Stimulated activated CD8-positive, alpha-beta memory T cell treated with anti-CD3 and anti-CD28 coated beads, Interleukin-7, amount 100 ng/mL, for 4 hours (primary cell): ENCODE measurements around the gene GRM8.
A peak's percentile ranks its signal among the peaks of the same experiment; 100 is the strongest.
"Not testable (repeated sequence)": the region's sequence is repeated elsewhere in the genome, so short reads cannot be mapped to it uniquely, and the experiment has no call there.

Source experiments
- DNase-seq, 2 donors: peaks; one replicate each; pipeline ENCODE4 v3.0.0-alpha.2; 2020; ENCODE audit warnings: low read depth in 2 of 2

The GRM8 gene

DNA sequence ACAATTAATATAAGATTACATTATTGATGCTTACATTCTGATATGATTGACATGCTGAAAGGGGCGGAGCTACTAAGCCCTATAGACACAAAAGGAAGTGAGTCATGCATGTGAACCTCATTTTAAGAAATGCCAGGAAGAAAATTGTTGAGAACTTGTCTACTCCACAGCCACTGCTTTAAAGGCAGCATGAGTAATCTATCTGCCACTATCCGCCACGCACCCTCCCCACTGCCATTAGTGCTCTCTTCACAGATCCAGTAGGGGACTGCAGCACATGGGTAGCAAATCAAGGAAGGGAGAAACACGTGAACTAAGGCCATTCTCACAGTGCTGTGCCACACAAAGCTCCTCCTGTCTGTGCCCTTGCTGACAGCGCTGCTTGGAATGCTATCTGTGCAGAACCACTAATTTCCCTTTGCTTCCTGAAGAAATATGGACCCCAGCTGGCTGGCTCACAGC lies 524.8 kb downstream of the GRM8 start:
- DNase-seq, result no peak

DNA sequence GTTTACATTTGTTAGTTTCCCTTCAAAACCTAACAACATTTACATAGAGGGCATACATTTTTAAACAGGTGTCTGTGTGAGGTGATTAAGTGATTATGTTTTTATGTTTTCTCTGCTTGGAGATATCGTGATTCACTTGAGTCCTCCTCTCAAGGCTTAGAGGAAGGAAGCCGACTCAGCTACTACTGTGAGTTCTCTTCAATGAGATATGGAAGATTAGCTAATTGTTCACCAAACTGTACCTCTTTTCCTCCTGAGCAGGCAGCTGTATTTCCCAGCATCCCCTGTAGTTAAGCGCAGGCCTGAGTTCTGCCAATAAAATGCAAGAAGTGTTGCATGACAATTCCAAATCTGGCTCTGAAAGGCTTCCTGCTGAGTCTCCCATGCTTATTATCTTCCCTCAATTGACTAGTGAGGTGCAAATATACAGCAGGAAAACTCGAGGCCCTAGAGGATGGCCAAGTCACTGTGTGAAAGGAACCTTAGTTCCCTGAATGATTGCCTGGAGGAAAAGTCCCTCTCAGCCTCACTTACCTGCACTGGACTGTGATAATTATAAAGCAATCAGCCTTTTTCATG lies 528.7 kb downstream of the GRM8 start:
- no peak for DNase-seq

DNA sequence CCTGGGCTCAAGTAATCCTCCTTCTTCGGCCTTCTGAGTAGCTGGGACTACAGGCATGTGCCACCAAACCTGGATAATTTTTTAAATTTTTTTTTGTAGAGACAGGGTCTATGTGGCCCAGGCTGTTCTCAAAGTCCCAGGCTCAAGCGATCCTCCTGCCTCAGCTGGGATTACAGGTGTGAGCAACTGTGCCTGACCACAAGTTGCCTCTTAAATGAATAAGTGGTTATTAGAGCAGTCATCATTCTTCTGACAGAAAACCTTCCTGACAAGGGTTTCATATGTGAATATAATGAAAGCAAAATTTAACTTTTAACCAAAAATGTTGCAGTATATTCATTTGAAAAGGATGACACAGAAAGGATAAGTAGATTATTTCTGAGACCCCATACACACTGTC lies 532.5 kb downstream of the GRM8 start:
- DNase-seq, result no peak

DNA sequence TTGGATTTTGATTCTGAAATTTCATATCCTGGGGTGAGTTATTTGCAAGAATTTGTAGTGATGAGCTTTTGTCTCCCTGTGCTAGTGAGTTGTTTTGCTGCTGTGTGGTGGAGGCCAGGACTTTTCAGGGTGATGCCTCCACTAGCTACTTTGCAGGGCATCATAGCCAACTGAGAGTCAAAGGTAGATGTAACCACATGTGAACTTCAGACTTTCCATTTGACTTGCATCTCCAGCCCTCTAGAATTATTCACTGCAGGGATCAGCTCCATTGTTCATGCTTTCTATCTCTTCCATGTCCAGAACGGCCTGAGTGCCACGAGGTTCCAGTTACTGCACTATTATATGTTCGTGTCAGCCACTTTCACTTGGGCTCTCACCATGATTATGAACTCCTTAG lies 534.3 kb downstream of the GRM8 start:
- no peak for DNase-seq

DNA sequence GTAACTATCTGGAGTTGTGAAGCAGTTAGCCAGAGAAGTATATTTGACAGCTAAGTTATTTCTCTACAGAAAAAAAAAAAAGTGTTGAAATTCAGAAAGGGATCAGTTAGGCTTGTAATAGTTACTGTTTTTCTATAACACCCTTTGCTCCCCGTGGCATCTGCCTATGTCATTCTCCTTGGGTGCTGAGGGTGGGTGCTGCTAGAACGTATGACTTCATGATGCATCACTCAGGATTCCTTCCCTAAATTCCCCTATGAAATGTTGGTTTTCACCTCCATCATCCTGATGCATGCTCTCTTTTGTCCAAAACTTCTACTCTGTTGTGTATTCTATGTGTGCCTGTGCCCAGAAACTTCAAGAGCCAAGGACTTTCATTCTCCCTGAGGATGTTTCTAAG lies 536.4 kb downstream of the GRM8 start:
- no peak for DNase-seq

DNA sequence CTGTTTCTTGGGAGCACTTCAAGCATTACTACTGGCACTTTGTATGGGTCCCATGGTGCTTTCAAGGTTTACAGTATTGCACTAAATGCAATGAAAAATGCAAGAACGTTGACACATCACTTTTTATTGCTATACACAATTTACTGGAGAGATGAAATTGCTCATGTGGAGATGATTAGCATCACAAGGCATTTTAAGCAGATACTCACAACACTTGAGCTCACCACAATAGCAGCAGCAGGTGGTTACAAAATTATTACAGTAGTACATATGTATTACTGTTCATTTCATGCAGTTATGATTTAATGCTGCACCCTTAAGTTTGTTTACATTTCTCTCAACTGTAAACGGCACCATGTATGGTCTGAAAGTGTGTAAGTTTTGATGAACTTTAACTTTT lies 537.7 kb downstream of the GRM8 start:
- DNase-seq, result no peak

DNA sequence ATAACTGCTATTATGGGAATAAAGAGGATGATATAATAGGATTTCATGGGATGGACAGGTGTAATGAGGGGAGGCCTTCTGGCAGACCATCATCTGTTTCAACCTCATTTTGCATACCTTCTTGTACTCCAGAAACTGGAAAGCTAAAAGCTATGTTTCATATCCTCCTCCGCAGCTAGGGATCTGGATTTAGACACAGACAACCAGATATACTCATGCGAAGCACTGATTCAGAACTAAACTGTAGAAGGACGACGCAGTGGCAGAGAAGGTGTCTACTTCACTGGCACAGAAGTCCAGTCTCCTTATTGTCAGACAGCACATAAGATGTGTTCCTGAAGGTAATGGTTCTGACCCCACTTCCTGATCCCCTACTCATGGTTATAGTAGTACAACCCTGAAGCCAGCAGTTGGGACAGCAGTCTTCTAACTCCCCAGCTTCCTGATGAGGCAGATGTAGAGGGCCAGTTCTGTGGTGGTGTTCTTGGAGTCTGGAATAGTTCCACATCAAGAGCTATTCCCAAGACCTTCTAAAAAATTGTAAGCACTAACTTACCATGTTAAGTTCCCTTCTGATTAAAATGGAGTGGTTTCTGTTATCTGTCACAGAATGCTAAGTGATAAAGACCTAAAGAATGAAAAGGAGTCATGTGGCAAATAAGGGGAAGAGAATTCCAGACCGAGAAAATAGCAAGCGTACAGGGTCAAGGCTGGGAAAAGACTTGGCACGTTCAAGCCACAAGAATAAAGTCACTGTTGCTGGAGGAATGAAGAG lies 550.3 kb downstream of the GRM8 start:
- no peak for DNase-seq

DNA sequence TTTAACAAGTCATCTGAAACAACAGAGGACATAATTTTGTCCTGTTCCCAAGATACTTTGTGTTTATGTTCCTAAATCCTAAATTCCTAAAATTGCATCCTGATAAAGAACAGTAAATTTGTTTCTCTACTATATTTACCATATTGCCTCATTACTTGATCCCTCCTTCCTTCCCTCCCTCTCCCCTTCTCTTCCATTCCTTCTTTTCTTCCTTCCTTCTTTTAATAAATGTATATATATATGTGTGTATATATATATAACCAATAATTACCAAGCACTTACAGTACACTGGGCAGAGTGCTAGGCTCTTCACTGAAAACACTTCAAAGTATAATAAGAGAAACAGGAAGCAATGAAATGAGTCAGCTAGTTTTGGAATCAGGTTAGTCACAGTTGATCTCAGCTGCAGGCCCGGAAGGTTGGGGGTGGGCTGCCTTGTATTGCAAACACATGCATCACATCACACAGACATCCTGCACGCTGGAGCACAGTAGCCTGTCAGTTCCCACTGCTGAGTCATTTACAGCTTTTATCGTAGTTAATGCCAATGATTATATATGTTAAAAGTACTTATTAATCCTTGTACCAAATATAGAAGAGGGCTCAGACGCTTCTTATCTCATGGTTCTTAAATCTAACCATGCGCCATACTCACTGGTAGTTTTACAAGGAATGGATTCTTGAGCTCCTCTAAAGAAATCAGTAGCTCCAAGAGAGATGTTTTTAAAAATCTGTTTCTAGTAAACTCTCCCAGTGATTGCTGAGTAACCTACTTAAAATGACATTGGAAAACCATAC lies 551.7 kb downstream of the GRM8 start:
- peak; percentile 20 to 27 for DNase-seq

DNA sequence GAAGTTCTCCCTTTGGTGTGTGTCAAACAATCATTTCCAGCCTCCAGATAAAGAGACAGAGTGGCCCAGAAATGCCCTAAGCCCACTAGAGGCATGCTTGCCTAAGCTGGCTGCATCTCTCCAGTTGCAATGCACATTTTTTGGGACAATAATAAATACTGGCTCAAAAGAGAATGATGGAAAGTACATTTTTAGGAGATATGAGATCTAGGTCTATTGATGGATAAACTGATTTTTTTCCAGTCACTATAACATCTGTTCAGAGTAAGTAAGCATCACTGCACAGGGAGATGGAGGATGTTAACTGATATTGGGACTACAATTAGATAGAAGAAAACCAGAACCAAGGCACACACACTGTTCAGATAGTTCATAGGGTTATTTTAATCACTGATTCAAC lies 553.0 kb downstream of the GRM8 start:
- no peak for DNase-seq

DNA sequence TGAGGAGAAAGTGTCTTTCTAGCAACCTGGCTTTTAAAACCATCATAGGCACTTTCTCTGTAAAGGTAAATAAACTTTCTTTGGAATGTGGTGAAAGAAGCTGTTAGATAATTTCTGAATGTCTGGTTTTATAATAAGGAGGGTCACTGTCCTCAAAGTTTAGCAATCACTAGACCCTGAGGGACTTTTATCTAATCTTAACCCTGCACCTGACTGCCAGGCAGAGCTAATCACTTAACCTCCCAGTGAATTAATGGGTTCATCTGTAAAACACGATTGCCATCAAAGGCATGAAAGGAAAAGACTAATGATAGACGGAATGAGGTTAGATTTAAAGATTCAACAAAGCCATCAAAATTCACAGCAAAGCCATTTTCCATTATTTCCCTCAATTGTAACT lies 553.8 kb downstream of the GRM8 start:
- no peak for DNase-seq

DNA sequence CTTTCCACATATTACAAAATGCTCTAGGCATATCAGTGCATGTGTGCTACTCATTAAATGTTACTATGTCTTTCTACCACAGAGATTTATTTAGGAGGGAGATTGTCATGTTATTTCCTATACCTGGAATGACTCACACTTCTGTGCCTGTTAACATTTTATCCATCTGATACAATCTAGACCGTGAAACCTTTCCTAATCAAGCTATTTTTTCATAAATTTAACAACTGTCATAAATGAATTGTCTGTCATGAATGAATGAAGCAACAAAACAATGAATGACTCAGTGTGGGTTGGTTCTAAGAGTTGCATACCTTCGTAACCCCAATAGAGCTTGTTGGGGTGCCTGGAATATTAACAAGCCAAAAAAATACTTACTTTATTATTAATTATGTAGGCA lies 554.3 kb downstream of the GRM8 start:
- no peak for DNase-seq

DNA sequence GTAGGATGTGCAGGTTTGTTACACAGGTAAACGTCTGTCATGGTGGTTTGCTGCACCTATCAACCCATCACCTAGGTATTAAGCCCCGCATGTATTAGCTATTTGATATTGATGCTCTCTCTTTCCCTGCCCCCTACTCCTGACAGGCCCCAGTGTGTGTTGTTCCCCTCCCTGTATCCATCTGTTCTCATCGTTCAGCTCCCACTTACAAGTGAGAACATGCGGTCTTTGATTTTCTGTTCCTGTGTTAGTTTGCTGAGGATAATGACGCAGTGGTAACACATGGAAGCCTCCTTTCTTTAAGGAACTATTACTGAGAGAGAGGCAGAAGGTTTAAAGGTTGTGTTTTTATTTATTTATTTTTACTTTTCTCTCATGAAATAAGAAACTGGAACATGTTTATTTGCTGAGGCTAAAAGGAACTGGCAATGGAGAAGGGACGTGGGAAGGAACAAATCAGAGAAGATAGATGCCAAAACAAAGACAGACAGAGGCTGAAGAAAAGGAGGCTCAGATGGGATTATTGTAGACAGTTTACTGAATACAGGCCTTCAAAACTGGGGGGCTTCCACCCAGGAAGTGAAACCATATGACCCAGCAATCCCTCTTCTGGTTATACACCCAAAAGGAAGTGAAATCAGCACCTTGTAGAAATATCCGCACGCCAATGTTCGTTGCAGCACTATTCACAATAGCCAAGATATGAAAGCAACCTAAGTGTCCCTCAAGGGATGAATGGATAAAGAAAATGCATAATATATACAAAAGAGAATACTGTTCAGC lies 556.3 kb downstream of the GRM8 start:
- no peak for DNase-seq

DNA sequence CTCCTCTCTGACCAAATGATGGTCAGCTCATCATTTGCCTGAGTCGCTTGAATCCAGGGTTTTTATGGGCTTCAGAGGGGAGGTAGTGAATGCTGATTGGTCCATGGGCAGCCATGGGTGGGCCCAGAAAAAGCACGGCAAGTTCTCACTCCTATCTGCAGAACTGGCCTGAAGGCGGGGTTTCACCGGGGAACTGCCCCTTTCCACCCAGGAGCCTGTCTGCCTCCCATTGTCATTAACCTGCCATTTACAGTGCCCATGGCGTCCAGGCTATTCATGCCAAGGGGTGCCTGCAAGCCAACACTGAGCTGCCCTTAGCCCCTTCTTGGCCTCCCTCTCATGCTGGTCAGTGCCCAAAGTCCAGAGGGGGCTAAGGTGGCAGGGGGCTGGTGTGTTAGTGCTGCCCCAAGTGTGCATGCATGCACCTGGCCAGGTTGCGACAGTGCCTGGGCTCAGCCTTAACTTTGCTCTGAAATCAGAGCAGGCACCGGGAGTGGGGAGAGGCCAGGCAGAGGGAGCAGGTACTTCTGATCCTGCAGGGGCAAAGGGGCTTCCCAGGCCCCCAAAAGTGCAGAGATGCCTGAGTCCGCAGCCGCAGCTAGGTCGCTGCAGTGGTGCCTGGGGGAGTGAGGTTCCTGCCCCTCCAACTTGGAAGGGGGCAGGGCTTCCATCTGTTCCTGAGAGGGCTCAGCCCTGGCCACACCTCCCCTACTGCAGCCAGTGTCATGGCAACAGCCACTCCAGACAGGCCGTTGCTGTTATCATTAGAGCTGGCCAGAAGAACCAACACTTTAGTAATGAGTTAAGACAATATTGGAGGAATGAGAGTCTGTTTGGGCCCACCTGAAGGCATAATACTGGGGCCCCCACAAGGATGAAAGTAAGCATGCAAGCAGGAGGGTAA lies 561.6 kb downstream of the GRM8 start:
- DNase-seq, result no peak

DNA sequence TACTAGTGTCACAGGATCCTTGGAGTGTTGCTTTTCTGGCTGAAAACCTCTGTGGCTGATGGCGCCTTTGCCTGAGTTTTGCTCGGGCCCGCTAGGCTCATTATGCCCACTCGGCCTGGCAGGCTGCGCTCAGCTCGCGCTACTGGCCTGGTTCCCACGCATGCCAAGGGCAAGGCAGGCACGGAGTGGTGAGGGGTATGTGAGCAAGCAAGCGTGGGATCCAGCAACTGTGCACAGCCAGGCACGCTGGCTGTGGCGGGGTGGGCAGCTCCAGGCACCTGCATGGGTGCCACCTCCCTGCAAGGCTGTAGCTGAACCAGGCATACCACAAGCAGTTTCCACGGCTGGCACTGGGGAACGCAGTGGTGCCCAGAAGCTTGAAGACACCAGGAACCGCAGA lies 562.6 kb downstream of the GRM8 start:
- no peak for DNase-seq

DNA sequence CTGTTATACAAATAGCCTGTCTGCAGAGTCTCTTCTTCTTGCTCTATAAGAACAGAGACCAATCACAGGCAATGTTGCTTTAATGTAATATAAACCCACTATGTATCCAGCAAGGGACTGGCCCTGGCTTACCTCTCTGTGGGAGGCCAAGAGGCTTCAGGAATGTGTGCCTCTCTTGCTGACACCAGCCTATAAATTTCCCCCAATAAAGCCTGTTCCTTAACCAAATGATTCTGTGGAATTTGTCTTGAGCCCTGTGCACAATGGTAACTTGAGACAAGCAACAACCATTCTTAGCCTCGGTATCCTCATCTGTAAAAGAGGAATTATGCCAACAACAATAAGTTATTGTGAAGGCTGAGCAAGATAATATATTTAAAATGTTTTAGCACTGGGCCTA lies 563.7 kb downstream of the GRM8 start:
- DNase-seq, result no peak

DNA sequence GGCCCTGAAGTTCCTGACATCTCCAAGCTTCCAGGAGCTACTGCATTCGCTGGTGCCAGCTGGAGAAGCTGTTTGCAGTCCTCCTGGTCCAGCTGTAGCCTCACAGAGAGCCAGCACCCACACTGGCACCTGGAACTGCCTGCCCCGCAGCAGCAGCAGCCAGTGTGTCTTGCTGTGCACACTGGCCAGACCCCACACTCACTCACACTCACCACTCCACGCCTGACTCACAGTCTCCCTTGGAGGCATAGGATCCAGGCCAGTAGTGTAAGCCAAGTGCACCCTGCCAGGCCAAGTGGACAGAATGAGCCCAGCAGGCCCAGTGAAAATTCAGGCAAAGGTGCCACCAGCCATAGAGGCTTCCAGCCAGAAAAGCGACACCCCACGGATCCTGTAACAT lies 566.3 kb downstream of the GRM8 start:
- DNase-seq, result no peak

DNA sequence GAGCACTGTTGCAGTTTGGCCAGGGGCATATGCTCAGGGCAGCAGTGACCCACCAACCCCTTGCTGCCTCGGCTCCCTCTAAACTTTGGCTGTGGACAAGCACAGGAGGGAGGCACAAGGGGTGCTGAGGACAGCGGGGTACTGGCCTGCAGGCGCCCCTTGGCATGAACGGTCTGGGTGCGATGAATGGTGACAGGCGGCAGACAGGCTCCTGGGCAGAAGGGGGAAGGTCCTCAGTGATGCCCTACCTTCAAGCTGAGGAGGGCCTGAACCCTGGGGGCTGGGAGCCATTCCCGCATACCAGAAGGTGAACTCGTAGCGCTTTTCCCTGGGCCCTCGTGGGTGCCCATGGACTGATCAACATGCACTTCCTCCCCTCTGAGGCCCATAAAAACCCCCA lies 567.1 kb downstream of the GRM8 start:
- DNase-seq, result no peak

DNA sequence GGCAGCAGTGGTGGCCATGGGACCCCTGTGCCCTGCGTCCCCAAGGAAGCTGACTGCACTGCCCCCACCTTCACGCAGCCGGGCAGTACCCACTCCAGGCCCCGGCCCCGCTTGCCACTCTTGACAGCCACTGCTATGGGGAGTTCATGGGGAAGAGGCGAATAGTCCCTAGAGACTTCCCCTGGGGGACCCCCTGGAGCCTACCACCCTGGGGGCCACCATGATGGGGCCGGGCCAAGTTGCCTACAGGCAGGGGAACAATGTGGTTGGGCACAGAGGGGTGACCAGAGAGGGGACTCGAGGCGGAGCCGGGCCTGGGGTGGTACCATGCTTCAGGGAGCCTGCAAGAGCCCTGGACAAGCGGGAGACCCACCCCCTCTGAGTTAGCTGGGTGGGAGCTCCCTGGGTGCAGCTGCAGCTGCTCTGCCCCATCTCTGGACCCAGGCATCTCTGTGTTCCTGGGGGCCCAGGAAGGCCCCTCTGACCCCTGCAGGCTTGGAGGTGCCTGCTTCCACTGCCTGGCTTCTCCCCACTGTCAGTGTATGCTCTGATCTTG lies 567.6 kb downstream of the GRM8 start:
- DNase-seq, result no peak

DNA sequence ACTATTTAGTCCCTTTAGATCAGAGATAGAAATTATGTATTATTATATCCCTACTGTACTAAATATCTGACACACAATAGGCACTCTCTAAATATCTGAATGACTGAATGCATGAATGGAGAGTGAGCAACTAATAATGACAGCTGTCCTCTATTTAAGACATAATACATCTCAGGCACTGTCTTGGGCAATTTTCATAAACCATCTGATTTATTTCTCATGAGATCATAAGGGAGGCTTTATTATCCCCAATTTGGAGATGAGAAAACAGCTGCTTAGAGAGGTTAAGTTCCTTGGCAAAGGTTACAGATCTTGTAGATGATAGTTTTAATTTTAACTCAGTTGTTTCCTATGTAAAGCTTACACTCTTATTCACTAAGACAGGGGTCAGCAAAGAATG lies 570.6 kb downstream of the GRM8 start:
- no peak for DNase-seq

DNA sequence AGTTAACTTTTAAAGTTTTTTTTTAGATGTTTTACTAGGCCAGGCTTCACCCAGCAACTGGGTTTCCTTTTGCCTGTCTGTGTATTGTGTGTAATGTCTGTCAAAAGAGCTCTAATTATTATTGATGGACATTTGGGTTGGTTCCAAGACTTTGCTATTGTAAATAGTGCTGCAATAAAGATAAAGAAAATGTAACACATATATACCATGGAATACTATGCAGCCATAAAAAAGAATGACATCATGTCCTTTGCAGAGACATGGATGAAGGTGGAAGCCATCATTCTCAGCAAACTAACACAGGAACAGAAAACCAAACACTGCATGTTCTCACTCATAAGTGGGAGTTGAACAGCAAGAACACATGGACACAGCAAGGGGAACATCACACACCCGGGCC lies 584.0 kb downstream of the GRM8 start:
- not testable (repeated sequence) for DNase-seq

DNA sequence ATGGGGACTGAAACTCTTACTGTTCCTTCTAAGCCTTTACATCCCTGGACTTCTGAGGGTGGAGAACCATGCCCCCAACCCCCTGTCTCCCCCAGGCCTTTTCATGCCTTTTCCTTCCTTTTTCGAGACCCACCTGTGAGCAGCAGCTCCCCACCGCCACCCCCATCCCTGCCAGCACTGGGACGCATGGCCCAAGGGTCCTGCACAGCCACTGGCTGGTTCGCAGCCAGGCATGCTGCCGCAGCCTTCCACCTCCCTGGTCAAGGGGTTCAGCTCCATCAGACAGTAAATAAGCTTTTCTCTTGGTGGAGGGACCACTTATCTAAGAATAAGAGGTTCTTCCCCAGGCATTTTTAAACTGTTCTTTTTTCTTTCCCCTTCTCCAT lies 584.4 kb downstream of the GRM8 start:
- DNase-seq, result no peak
